Stimulated activated naive CD8-positive, alpha-beta T cell treated with anti-CD3 and anti-CD28 coated beads, Interleukin-15, Interleukin-2, amounts not matched to agents 100 ng/mL and 50 ng/mL, for 24 hours (primary cell): Measurements from ENCODE around the gene ELOVL4.
A peak's percentile ranks its signal among the peaks of the same experiment; 100 is the strongest.

Experiments
- H3K27ac Mint-ChIP-seq: one replicate; pipeline ENCODE4 v1.8.0; 2021; ENCODE audit warnings: mild to moderate bottlenecking, mixed read lengths
- H3K27me3 Mint-ChIP-seq: one replicate; pipeline ENCODE4 v1.8.0; 2021; ENCODE audit warnings: mixed read lengths
- H3K36me3 Mint-ChIP-seq: one replicate; pipeline ENCODE4 v1.8.0; 2021; ENCODE audit warnings: low read depth, mixed read lengths
- H3K4me1 Mint-ChIP-seq: one replicate; pipeline ENCODE4 v1.8.0; 2021; ENCODE audit warnings: low read depth, mixed read lengths
- H3K4me3 Mint-ChIP-seq: one replicate; pipeline ENCODE4 v1.8.0; 2021; ENCODE audit warnings: mild to moderate bottlenecking, mixed read lengths
- H3K9me3 Mint-ChIP-seq: one replicate; pipeline ENCODE4 v1.8.0; 2021; ENCODE audit warnings: mixed read lengths

ELOVL4 gene

GRCh38 chr6:79878142-79878748, 69.1 kb downstream of the ELOVL4 start:
- Mint-ChIP-seq H3K27me3 (peaks cover 43% of the 10 kb centered on the region), H3K36me3 (no peaks in the 10 kb centered on the region), H3K4me3 (no peak overlapping the region), H3K9me3 (peaks cover 8% of the 10 kb centered on the region), H3K27ac (no peak overlapping the region), H3K4me1 (no peaks in the 10 kb centered on the region)

GRCh38 chr6:79874531-79875134, 72.7 kb downstream of the ELOVL4 start:
- H3K4me3 Mint-ChIP-seq, result no peak overlapping the region

GRCh38 chr6:79872986-79873385, 74.4 kb downstream of the ELOVL4 start:
- no peak overlapping the region for H3K4me3 Mint-ChIP-seq

More at GRCh38 chr6:79874531-79875134, 72.7 kb downstream of the ELOVL4 start:
- Mint-ChIP-seq H3K9me3 (no peaks in the 10 kb centered on the region), H3K4me1 (peaks cover 6% of the 10 kb centered on the region), H3K36me3 (no peaks in the 10 kb centered on the region), H3K27ac (no peak overlapping the region), H3K27me3 (peaks cover 15% of the 10 kb centered on the region)

GRCh38 chr6:79872303-79872702, 75.0 kb downstream of the ELOVL4 start:
- peaks cover 17% of the 10 kb centered on the region for H3K27me3 Mint-ChIP-seq
- H3K27ac Mint-ChIP-seq, result no peak overlapping the region
- no peaks in the 10 kb centered on the region for H3K36me3 Mint-ChIP-seq
- H3K9me3 Mint-ChIP-seq, result no peaks in the 10 kb centered on the region
- H3K4me3 Mint-ChIP-seq, result no peak overlapping the region
- H3K4me1 Mint-ChIP-seq, result peaks cover 9% of the 10 kb centered on the region

More at GRCh38 chr6:79872986-79873385, 74.4 kb downstream of the ELOVL4 start:
- H3K36me3 Mint-ChIP-seq, result no peaks in the 10 kb centered on the region
- H3K9me3 Mint-ChIP-seq, result no peaks in the 10 kb centered on the region
- H3K27ac Mint-ChIP-seq, result no peak overlapping the region
- peaks cover 9% of the 10 kb centered on the region for H3K4me1 Mint-ChIP-seq
- peaks cover 17% of the 10 kb centered on the region for H3K27me3 Mint-ChIP-seq

GRCh38 chr6:79869600-79870084, 77.7 kb downstream of the ELOVL4 start:
- Mint-ChIP-seq H3K4me3 (peak overlapping the region; percentile 38), H3K27ac (peak overlapping the region; percentile 18), H3K4me1 (peaks cover 9% of the 10 kb centered on the region), H3K27me3 (peaks cover 7% of the 10 kb centered on the region), H3K36me3 (no peaks in the 10 kb centered on the region), H3K9me3 (no peaks in the 10 kb centered on the region)

GRCh38 chr6:79869184-79869583, 78.2 kb downstream of the ELOVL4 start:
- peaks cover 9% of the 10 kb centered on the region for H3K4me1 Mint-ChIP-seq

GRCh38 chr6:79868098-79868722, 79.1 kb downstream of the ELOVL4 start:
- H3K9me3 Mint-ChIP-seq, result no peaks in the 10 kb centered on the region
- peaks cover 9% of the 10 kb centered on the region for H3K4me1 Mint-ChIP-seq
- H3K36me3 Mint-ChIP-seq, result no peaks in the 10 kb centered on the region
- H3K27me3 Mint-ChIP-seq, result peaks cover 2% of the 10 kb centered on the region
- no peak overlapping the region for H3K4me3 Mint-ChIP-seq
- no peak overlapping the region for H3K27ac Mint-ChIP-seq

More at GRCh38 chr6:79869184-79869583, 78.2 kb downstream of the ELOVL4 start:
- Mint-ChIP-seq H3K27ac (no peak overlapping the region), H3K4me3 (no peak overlapping the region), H3K9me3 (no peaks in the 10 kb centered on the region), H3K27me3 (peaks cover 2% of the 10 kb centered on the region), H3K36me3 (no peaks in the 10 kb centered on the region)
